HepG2 (cell line): ENCODE results near the gene PLEKHG2. TPM values are rescaled to one million over a fixed set of nuclear protein-coding genes. Genes with fewer than 3 reads are reported as not detected.

ENCODE experiments used
- AGO1 ChIP-seq: fragments of 200-400 bp; formaldehyde crosslinking; IDR thresholded peaks from 2 replicates; pipeline ENCODE4 v1.6.1; 2017; ENCODE audit warnings: mild to moderate bottlenecking, low read depth, low read length, moderate library complexity; ENCODE audit not compliant: poor library complexity, severe bottlenecking
- ARNT ChIP-seq: fragments of 450-650 bp; IDR thresholded peaks from 2 replicates; pipeline ENCODE4 v1.6.1; 2017
- CENPX ChIP-seq: sonication (generic); formaldehyde crosslinking; IDR thresholded peaks from 2 replicates; pipeline ENCODE4 v1.9.0; 2021; ENCODE audit warnings: mild to moderate bottlenecking, missing genetic modification reagents, moderate library complexity
- CHCHD3 ChIP-seq: sonication (generic); formaldehyde crosslinking; IDR thresholded peaks from 2 replicates; pipeline ENCODE4 v1.8.0; 2022; ENCODE audit warnings: mild to moderate bottlenecking, missing genetic modification reagents, moderate library complexity
- ESRRA ChIP-seq: sonication (generic); formaldehyde crosslinking; IDR thresholded peaks from 2 replicates; pipeline ENCODE4 v1.5.1; 2020; ENCODE audit warnings: mild to moderate bottlenecking, low read depth, missing genetic modification reagents
- FOXO1 ChIP-seq: sonication (generic); formaldehyde crosslinking; IDR thresholded peaks from 2 replicates; pipeline ENCODE4 v1.4.0; 2020; ENCODE audit warnings: missing genetic modification reagents
- MLLT10 ChIP-seq: sonication (generic); formaldehyde crosslinking; IDR thresholded peaks from 2 replicates; pipeline ENCODE4 v1.4.0; 2020; ENCODE audit warnings: missing genetic modification reagents
- MTA1 ChIP-seq: sonication (generic); formaldehyde crosslinking; IDR thresholded peaks from 2 replicates; pipeline ENCODE4 v1.4.0; 2020; ENCODE audit warnings: missing genetic modification reagents, mild to moderate bottlenecking, borderline replicate concordance
- NR2F1 ChIP-seq, 2 experiments: fragments of 450-650 bp in 1 of 2; formaldehyde crosslinking in 1 of 2; IDR thresholded peaks; 2 replicates each; pipeline versions ENCODE4 v1.5.0 to v1.6.1; 2016 to 2020; ENCODE audit warnings: mild to moderate bottlenecking in 1 of 2, missing compliant biosample characterization in 1 of 2, missing genetic modification reagents in 1 of 2, moderate library complexity in 1 of 2
- SKI ChIP-seq: fragments of 450-650 bp; IDR thresholded peaks from one replicate; pipeline ENCODE4 v1.6.1; 2018; ENCODE audit warnings: mild to moderate bottlenecking; ENCODE audit not compliant: partially characterized antibody
- ZBTB21 ChIP-seq: sonication (generic); formaldehyde crosslinking; IDR thresholded peaks from 2 replicates; pipeline ENCODE4 v1.4.0; 2020; ENCODE audit warnings: missing genetic modification reagents
- ZMAT3 ChIP-seq: sonication (generic); formaldehyde crosslinking; conservative IDR thresholded peaks from 2 replicates; pipeline ENCODE4 v1.7.0; 2021; ENCODE audit warnings: missing genetic modification reagents
- ZNF17 ChIP-seq: sonication (generic); formaldehyde crosslinking; IDR thresholded peaks from 2 replicates; pipeline ENCODE4 v1.5.0; 2020; ENCODE audit warnings: mild to moderate bottlenecking, missing genetic modification reagents
- ZNF234 ChIP-seq: sonication (generic); formaldehyde crosslinking; conservative IDR thresholded peaks from 2 replicates; pipeline ENCODE4 v1.5.1; 2020; ENCODE audit warnings: mild to moderate bottlenecking, missing genetic modification reagents
- ZNF24 ChIP-seq: fragments of 450-650 bp; IDR thresholded peaks from 2 replicates; pipeline ENCODE4 v1.6.1; 2017; ENCODE audit warnings: antibody characterized with exemption, mild to moderate bottlenecking
- ZNF264 ChIP-seq: sonication (generic); formaldehyde crosslinking; IDR thresholded peaks from 2 replicates; pipeline ENCODE4 v1.4.0; 2020; ENCODE audit warnings: missing genetic modification reagents
- ZNF430 ChIP-seq: sonication (generic); formaldehyde crosslinking; IDR thresholded peaks from 2 replicates; pipeline ENCODE4 v1.9.0; 2021; ENCODE audit warnings: mild to moderate bottlenecking, missing genetic modification reagents
- ZNF567 ChIP-seq: sonication (generic); formaldehyde crosslinking; IDR thresholded peaks from 2 replicates; pipeline ENCODE4 v1.8.1; 2023; ENCODE audit warnings: mild to moderate bottlenecking, missing genetic modification reagents, borderline replicate concordance
- ZNF687 ChIP-seq: sonication (generic); formaldehyde crosslinking; IDR thresholded peaks from 2 replicates; pipeline ENCODE4 v1.5.1; 2020; ENCODE audit warnings: mild to moderate bottlenecking, missing genetic modification reagents, moderate library complexity
- ZNF780A ChIP-seq: sonication (generic); formaldehyde crosslinking; IDR thresholded peaks from 2 replicates; pipeline ENCODE4 v1.8.0; 2022; ENCODE audit warnings: mild to moderate bottlenecking, missing genetic modification reagents, moderate library complexity
- ZNF841 ChIP-seq: sonication (generic); formaldehyde crosslinking; IDR thresholded peaks from 2 replicates; pipeline ENCODE4 v1.8.1; 2023; ENCODE audit warnings: missing genetic modification reagents, borderline replicate concordance
- polyA plus RNA-seq, 8 experiments: library from polyadenylated mRNA; depleted of rRNA in 3 of 8; stranded (reverse) in 7 of 8; unstranded in 1 of 8; fragments of >200 nt; fragmentation: Illumina TruSeq in 4 of 8; extraction: Trizol in 4 of 8; gene quantifications; 2 replicates each; pipeline versions ENCODE4 v1.2.1 to v1.2.3, GENCODE V29; 2011 to 2016; ENCODE audit warnings: low read depth in 4 of 8, missing spikeins in 1 of 8, mixed read lengths in 1 of 8; ENCODE audit not compliant: insufficient read depth in 1 of 8
- total RNA-seq, 5 experiments: library from RNA; depleted of rRNA; stranded (reverse); fragments of >200 nt; fragmentation: Illumina TruSeq; extraction: Trizol; gene quantifications; 2 replicates each; pipeline ENCODE4 v1.2.3, GENCODE V29; 2016; ENCODE audit warnings: low read depth in 1 of 5
- TF ChIP-seq, protein P1 (sequence below), 2 experiments: sonication (generic) in 1 of 2; formaldehyde crosslinking in 1 of 2; IDR thresholded peaks; 2 replicates each; pipeline versions ENCODE4 v1.5.1 to v1.6.1; 2011 to 2020; ENCODE audit warnings: borderline replicate concordance in 1 of 2, low read depth in 1 of 2, low read length in 1 of 2, mild to moderate bottlenecking in 1 of 2, missing genetic modification reagents in 1 of 2, moderate library complexity in 1 of 2
- TF ChIP-seq, protein P2 (sequence below): IDR thresholded peaks from 2 replicates; pipeline ENCODE4 v1.6.1; 2016

PLEKHG2 gene
- total and polyA plus RNA-seq, 2 of the 13 experiments (the other 11 are each of a cell fraction or from before 2014, with no cell fraction given): 3.6 to 6.8 TPM

DNA sequence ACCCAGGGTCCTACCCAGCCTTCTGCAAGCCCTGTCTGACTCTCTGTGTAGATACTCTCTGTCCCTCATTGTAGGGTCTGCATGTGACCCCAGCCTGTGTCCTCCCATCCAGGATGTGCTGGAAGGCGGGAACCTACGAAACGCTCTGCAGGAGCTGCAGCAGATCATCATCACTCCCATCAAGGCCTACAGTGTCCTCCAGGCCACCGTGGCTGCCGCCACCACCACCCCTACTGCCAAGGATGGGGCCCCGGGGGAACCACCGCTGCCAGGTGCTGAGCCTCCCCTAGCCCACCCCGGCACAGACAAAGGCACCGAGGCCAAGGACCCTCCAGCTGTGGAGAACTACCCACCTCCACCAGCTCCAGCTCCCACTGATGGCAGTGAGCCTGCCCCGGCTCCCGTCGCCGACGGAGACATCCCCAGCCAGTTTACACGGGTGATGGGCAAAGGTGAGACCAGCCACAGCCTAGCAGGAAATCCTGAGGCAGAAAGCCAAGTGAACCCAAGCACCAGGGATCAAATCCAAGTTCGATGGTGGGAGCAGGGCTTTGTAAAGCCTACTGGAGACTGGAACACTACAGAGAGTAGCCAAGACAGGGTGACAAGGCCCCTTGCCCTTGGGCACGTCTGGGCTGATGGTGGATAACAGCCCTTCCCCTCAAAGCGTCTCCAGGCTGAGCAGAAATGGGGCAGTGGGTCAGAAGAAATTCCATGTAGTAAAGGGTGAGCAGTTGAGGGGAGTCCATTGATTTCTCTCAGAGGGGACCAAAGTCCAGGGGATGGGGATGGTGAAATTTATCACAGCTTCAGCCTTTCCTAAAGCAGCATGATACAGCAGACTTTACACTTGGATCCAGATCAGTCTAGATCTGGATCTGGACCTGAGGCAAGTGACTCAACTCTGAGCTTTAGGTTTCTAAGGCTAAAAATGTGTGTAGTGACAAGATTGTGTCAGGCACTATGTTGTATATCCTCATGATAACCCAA is 34.8 kb upstream of the PLEKHG2 start (continued):
- TF ChIP-seq ZNF17 (CRISPR knock-in tag): no peak
- TF ChIP-seq ZMAT3 (CRISPR knock-in tag): no peak
- no peak for TF ChIP-seq MLLT10 (CRISPR knock-in tag)
- peak; percentile 58 for TF ChIP-seq SKI
- no peak for TF ChIP-seq ZNF567
- TF ChIP-seq, protein P1, sequence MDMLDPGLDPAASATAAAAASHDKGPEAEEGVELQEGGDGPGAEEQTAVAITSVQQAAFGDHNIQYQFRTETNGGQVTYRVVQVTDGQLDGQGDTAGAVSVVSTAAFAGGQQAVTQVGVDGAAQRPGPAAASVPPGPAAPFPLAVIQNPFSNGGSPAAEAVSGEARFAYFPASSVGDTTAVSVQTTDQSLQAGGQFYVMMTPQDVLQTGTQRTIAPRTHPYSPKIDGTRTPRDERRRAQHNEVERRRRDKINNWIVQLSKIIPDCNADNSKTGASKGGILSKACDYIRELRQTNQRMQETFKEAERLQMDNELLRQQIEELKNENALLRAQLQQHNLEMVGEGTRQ (IDR thresholded peaks at IDR 0.05; ENCODE audit: low read depth, low read length): no peak
- TF ChIP-seq, protein P1 (CRISPR knock-in tag; IDR thresholded peaks at IDR 0.05; ENCODE audit: borderline replicate concordance): no peak
- TF ChIP-seq FOXO1 (CRISPR knock-in tag): no peak
- TF ChIP-seq, protein P2, sequence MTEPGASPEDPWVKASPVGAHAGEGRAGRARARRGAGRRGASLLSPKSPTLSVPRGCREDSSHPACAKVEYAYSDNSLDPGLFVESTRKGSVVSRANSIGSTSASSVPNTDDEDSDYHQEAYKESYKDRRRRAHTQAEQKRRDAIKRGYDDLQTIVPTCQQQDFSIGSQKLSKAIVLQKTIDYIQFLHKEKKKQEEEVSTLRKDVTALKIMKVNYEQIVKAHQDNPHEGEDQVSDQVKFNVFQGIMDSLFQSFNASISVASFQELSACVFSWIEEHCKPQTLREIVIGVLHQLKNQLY (CRISPR knock-in tag): no peak
- no peak for TF ChIP-seq ZNF780A (CRISPR knock-in tag)
- TF ChIP-seq ZNF687 (CRISPR knock-in tag): peak; percentile 39; the same call in 1 of the 2 replicates
- no peak for TF ChIP-seq ZNF430 (CRISPR knock-in tag)
- TF ChIP-seq ZNF841 (CRISPR knock-in tag): no peak
- TF ChIP-seq ARNT: no peak
- TF ChIP-seq MTA1: 0 out of 2 replicates have a peak, but pooled peaks have one; percentile 57
- no peak for TF ChIP-seq ZNF24
- TF ChIP-seq ZNF264 (CRISPR knock-in tag): no peak
- TF ChIP-seq AGO1: no peak
- TF ChIP-seq ZNF234 (CRISPR knock-in tag): no peak
- no peak for TF ChIP-seq ZBTB21 (CRISPR knock-in tag)
- no peak for TF ChIP-seq ESRRA (CRISPR knock-in tag)
- no peak for TF ChIP-seq NR2F1 (CRISPR knock-in tag; IDR thresholded peaks at IDR 0.05)
- TF ChIP-seq CENPX: no peak
- TF ChIP-seq CHCHD3: no peak
